GM08714 (cell line): Measurements from ENCODE around the gene XYLT1.

Experiments
- H3K4me3 ChIP-seq: fragments of 200-500 bp; sonication (Bioruptor generic); 2 replicates; pipeline ENCODE4 v1.5.1; 2014; ENCODE audit warnings: mild to moderate bottlenecking, low read length, inconsistent platforms
- ZNF274 ChIP-seq: IDR thresholded peaks from 2 replicates; pipeline ENCODE4 v1.6.1; 2012; ENCODE audit warnings: mild to moderate bottlenecking, low read depth, low read length

XYLT1 gene

GRCh38 chr16:17080105-17080504 is 390.7 kb downstream of the XYLT1 start:
- H3K4me3 ChIP-seq: no peak overlapping the region
- TF ChIP-seq ZNF274: no peak

- no peak overlapping the region for H3K4me3 ChIP-seq
- TF ChIP-seq ZNF274: no peak
These were observed 391.7 kb downstream of the XYLT1 start for GRCh38 chr16:17078931-17079631.

- TF ChIP-seq ZNF274: no peak
- H3K4me3 ChIP-seq: no peak overlapping the region
These were observed 393.8 kb downstream of the XYLT1 start for GRCh38 chr16:17076818-17077498.

- no peak for TF ChIP-seq ZNF274
- H3K4me3 ChIP-seq: no peak overlapping the region
These were observed 394.5 kb downstream of the XYLT1 start for GRCh38 chr16:17076092-17076754.

GRCh38 chr16:17072104-17072503 is 398.7 kb downstream of the XYLT1 start:
- TF ChIP-seq ZNF274: no peak
- no peak overlapping the region for H3K4me3 ChIP-seq

GRCh38 chr16:17070882-17071592 is 399.7 kb downstream of the XYLT1 start:
- H3K4me3 ChIP-seq: peak overlapping the region; percentile 78; the same call in 1 of the 2 replicates
- no peak for TF ChIP-seq ZNF274

GRCh38 chr16:17069681-17070080 is 401.1 kb downstream of the XYLT1 start:
- no peak for TF ChIP-seq ZNF274
- H3K4me3 ChIP-seq: no peak overlapping the region

GRCh38 chr16:17068524-17068923 is 402.2 kb downstream of the XYLT1 start:
- no peak overlapping the region; the same call in 1 of the 2 replicates for H3K4me3 ChIP-seq
- TF ChIP-seq ZNF274: no peak

GRCh38 chr16:17067882-17068281 is 402.9 kb downstream of the XYLT1 start:
- no peak overlapping the region for H3K4me3 ChIP-seq
- no peak for TF ChIP-seq ZNF274

- no peak for TF ChIP-seq ZNF274
- H3K4me3 ChIP-seq: no peak overlapping the region
These were observed 407.3 kb downstream of the XYLT1 start for GRCh38 chr16:17063201-17064139.

- H3K4me3 ChIP-seq: no peak overlapping the region
- TF ChIP-seq ZNF274: no peak
These were observed 408.1 kb downstream of the XYLT1 start for GRCh38 chr16:17062676-17063075.

- H3K4me3 ChIP-seq: no peak overlapping the region
- no peak for TF ChIP-seq ZNF274
These were observed 409.4 kb downstream of the XYLT1 start for GRCh38 chr16:17061326-17061725.

- no peak for TF ChIP-seq ZNF274
These were observed 412.3 kb downstream of the XYLT1 start for GRCh38 chr16:17058471-17058870.

GRCh38 chr16:17056666-17057065 is 414.1 kb downstream of the XYLT1 start:
- no peak for TF ChIP-seq ZNF274

More at GRCh38 chr16:17058471-17058870, 412.3 kb downstream of the XYLT1 start:
- no peak overlapping the region for H3K4me3 ChIP-seq

More at GRCh38 chr16:17056666-17057065, 414.1 kb downstream of the XYLT1 start:
- H3K4me3 ChIP-seq: no peak overlapping the region
